VCaP (cell line): ENCODE data around the gene BCLAF1.
A peak's percentile ranks its signal among the peaks of the same experiment; 100 is the strongest.

Experiments used
- H3K27ac ChIP-seq: fragments of 450-650 bp; 2 replicates; pipeline ENCODE4 v1.5.1; 2017
- CTCF ChIP-seq: fragments of 450-650 bp; conservative IDR thresholded peaks from 2 replicates; pipeline ENCODE4 v1.5.1; 2017; ENCODE audit warnings: mild to moderate bottlenecking, moderate library complexity

The BCLAF1 gene

DNA sequence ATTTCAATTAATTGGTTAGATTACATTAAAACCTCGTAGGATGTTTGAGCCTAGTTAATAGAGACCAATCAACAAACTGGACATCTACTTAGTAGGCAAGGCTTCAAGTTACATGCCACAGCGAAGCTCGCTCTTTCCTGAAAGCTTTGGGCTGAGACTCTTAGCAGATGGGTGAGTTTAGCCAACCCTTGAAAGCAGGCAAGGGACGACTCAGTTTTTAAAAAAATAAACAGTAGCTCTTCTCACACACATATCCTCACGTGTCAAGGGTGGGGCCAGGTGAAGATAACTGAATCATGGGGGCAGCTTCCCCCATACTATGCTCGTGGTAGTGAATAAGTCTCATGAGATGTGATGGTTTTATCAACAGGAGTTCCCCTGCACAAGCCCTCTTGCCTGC, 40.3 kb downstream of the BCLAF1 start:
- peak overlapping the region; percentile 68; the same call in 1 of the 2 replicates for H3K27ac ChIP-seq
- no peak for TF ChIP-seq CTCF

- no peak overlapping the region for H3K27ac ChIP-seq
- no peak for TF ChIP-seq CTCF
These were observed 45.5 kb downstream of the BCLAF1 start for GRCh38 chr6:136244061-136244616.

DNA sequence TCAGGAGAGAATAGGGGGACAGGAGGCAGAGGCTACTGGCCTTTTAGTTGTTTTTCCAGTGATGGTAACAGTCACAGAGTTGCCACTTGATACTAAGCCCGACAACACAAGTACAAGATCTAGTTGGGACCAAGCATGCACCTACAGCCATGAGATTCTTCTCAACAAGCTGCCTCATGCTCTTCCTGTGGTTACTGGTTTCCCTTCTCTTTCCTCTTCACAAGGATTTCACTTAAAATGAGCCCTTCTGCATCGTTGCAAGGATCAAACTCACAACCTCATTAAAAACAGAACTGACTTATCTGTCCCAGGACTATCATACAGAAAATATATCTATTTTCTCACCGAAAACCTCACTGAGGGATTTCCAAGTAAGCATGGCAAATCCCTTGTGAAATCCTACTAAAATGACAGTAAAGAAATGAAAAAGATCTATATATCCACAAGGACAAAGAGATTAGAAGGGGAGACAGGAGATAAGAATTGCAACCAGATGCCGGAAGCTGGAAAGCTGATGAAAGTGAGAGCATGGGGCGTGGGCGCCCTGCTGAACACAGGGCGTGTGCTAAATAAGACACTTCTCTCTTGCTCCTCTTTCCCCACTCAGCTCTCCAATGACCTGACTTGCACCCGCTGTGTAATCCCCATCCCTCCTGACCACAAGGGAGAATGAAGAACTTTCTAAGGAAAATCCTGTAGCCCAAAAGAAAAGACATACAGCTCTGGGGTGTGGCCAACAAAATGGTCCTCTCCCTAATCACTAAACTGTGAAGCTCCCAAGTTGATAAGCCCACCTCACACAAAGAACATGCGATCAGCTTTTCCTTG, 53.0 kb downstream of the BCLAF1 start:
- no peak for TF ChIP-seq CTCF
- no peak overlapping the region for H3K27ac ChIP-seq

DNA sequence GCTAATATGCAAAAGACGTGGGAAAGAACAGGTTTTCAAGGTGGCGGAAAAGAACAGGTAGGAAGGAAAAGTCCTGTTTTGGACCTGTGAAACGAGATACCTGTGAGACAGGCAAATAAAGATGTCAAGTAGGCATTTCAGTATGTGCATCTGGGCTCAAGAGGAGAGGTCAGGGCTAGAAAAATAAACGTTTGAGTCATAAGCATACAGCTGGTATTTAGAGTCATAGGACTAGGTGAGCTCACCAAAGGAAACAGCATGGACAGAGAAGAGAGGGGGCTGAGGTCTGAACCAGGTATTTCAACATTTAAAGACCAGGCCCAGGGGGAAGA, 54.4 kb downstream of the BCLAF1 start:
- TF ChIP-seq CTCF: no peak
- H3K27ac ChIP-seq: no peak overlapping the region

- no peak for TF ChIP-seq CTCF
- no peak overlapping the region for H3K27ac ChIP-seq
These were observed 56.9 kb downstream of the BCLAF1 start for GRCh38 chr6:136232701-136233100.

DNA sequence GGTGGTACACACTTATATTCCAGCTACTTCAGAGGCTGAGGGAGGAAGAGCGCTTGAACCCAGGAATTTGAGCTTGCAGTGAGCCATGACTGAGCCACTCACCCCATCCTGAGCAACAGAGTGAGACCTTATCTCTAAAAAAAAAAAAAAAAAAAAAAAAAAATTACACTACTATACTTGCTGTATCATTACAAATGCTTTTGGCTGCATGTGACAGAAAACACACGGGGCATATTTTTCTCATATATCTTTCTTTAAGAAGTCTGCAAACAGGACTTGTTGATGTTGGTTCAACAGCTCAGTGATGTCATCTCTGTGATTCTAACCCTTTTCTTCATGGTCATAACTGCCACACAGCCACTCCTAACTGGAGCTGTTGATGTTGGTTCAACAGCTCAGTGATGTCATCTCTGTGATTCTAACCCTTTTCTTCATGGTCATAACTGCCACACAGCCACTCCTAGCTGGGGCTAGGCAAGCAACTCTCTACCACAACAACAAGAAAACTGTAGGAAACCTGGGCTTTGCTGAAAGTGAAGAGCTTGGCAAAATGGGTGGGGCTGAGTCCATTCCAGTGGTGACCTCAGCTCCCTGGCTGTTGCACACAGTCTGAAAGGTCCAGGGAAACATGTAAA, 59.3 kb downstream of the BCLAF1 start:
- TF ChIP-seq CTCF: no peak
- no peak overlapping the region for H3K27ac ChIP-seq

DNA sequence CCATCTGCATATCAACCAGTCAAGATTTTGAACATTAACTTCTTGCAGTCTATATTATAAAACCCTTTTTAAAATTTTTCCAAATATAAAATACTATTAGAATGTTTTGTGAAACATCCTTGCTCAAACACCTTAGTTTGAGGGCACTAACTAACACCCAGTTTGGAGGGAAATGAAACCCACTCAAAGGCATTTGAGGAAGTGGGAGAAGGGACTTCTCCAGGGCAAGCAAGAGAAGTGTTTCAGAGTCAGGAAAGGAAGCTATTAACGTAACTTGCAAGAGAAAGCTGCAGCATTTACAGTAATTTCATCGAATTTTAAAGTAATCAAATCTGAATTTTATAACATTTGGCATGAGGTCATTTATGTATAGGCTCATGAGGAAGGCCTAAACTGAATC, 60.8 kb downstream of the BCLAF1 start:
- TF ChIP-seq CTCF: no peak

More for the DNA sequence above, 60.8 kb downstream of the BCLAF1 start:
- H3K27ac ChIP-seq: no peak overlapping the region
